AG10803 (cell line): Measurements from ENCODE around the gene SLC2A13.
A peak's percentile ranks its signal among the peaks of the same experiment; 100 is the strongest.

Experiments used
- DNase-seq: peaks from one replicate; pipeline ENCODE4 v3.0.0; 2010; ENCODE audit warnings: low read depth
- H3K4me3 ChIP-seq: 2 replicates; pipeline ENCODE4 v1.5.1; 2011; ENCODE audit warnings: mild to moderate bottlenecking, low read length, control low read depth
- TF ChIP-seq, protein P1 (sequence below): conservative IDR thresholded peaks from 2 replicates; pipeline ENCODE4 v1.5.1; 2011; ENCODE audit warnings: mild to moderate bottlenecking, low read length, control low read depth, inconsistent platforms

SLC2A13 gene

DNA sequence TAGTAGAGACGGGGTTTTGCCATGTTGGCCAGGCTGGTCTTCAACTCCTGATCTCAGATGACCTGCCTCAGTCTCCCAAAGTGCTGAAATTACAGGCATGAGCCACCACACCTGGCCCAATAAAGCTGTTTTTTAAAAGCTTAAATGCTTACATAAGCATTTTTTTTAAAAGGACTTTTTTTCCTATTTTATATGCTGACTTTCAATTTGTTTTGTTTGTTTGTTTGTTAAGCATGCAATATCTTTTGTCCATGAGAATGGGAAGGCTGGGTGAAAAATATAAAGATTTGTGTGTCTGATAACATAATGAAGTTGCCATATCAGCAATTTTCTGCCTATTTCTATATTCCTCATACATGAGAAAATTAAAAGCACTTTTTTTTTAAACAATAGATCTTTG lies 17.0 kb upstream of the SLC2A13 start:
- TF ChIP-seq, protein P1, sequence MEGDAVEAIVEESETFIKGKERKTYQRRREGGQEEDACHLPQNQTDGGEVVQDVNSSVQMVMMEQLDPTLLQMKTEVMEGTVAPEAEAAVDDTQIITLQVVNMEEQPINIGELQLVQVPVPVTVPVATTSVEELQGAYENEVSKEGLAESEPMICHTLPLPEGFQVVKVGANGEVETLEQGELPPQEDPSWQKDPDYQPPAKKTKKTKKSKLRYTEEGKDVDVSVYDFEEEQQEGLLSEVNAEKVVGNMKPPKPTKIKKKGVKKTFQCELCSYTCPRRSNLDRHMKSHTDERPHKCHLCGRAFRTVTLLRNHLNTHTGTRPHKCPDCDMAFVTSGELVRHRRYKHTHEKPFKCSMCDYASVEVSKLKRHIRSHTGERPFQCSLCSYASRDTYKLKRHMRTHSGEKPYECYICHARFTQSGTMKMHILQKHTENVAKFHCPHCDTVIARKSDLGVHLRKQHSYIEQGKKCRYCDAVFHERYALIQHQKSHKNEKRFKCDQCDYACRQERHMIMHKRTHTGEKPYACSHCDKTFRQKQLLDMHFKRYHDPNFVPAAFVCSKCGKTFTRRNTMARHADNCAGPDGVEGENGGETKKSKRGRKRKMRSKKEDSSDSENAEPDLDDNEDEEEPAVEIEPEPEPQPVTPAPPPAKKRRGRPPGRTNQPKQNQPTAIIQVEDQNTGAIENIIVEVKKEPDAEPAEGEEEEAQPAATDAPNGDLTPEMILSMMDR: no peak
- DNase-seq: no peak
- H3K4me3 ChIP-seq: no peak overlapping the region

DNA sequence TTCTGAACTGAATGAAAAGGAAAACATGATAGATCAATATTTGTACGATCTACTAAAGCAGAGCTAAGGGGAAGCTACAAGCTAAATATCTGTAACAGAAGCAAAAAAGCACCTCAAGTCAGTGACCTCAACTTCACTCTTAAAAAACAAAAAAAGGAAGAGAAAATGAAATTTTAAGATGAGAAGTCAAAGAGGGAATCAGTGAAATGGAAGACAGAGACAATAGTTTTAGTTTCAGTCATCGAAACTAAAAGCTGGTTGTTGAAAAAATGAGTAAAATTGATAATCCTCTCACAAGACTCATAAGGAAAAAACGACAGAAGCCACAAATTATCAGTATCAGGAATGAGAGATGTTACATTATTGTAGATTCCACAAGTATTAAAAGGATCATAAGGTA lies 11.9 kb upstream of the SLC2A13 start:
- TF ChIP-seq, protein P1: no peak
- H3K4me3 ChIP-seq: no peak overlapping the region
- DNase-seq: no peak

DNA sequence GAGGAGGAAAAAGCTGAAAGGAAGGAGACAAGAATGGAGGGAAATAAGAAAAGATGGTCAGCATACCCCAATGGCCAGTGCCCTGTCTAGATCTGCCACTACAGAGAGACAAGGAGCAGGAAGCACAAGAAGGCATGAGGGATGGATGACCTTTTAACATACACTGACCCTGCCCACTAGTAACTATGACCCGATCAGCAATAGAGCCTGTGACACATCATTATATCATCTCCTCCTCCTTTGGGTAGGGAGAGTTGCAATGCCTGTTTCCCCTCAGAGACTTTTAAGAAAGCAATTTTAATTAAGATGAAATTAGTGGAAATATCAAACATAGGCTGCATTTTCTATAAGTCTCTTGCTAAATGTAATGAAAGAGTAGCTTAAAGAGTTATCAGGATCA lies 4.7 kb upstream of the SLC2A13 start:
- TF ChIP-seq, protein P1: no peak

DNA sequence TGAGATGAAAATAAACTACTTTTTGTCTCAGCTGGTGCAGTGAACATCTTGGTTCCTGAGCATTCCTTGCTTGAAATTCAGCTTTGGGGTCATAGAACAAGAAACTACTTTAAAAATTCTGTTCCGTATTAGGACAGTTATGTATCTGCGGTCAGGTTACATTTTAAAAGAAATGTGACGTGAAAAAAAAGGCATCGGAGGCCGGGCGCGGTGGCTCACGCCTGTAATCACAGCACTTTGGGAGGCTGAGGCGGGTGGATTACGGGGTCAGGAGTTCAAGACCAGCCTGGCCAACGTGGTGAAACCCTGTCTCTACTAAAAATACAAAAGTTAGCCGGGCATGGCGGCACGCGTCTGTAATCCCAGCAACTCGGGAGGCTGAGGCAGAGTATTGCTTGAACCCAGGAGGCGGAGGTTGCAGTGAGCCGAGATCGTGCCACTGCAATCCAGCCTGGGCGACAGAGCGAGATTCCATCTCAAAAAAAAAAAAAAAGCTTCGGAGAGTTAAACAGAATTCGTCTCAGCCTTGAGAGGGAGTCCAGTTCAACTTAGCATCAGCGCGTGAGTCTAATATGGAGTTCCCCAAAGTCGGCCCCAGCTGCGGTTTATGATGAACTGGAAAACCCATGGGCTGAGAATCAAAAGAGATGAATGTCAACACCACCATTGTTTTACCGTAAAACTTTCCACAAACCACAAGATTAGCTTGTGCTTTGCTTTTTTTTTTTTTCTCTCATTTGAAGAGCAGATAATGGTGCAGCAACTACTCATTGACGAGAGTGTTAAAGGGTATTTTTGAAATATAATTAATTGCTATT lies 2.1 kb upstream of the SLC2A13 start:
- DNase-seq: no peak
- TF ChIP-seq, protein P1: no peak
- H3K4me3 ChIP-seq: no peak overlapping the region

More for the DNA sequence above, 4.7 kb upstream of the SLC2A13 start:
- no peak overlapping the region for H3K4me3 ChIP-seq
- no peak for DNase-seq

DNA sequence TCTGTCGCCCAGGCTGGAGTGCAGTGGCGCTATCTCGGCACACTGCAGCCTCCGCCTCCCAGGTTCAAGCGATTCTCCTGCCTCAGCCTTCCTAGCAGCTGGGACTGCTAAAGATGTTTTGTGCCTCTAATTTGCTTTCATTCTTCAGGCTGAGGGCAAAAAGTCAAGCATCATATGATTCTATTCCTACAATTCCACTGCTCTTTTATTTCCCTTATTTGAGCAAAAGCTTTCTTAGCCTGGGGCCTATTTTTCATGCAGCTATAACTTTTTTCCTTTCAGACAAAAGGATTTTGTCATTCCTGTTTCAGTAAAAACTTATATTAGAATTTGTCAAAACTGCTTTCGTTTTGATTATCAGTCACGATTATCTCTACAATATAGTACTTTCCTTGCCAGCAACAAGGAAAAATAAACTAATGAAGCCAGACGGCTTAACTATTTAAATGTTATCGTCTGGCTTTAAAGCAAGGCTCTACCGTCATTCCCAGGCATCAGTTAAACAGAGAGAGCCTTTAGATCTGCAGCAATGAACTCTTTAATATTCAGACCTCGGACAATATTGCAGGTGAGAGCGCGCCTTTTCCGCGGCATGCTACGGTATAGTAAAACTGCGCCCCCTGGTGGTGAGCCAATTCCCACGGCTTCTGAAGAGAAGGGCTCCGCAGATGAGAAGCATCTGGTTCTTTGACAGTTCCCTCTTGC lies 1.4 kb upstream of the SLC2A13 start:
- TF ChIP-seq, protein P1: peak; percentile 92
- DNase-seq: peak; percentile 68
- peak overlapping the region; percentile 56 for H3K4me3 ChIP-seq

DNA sequence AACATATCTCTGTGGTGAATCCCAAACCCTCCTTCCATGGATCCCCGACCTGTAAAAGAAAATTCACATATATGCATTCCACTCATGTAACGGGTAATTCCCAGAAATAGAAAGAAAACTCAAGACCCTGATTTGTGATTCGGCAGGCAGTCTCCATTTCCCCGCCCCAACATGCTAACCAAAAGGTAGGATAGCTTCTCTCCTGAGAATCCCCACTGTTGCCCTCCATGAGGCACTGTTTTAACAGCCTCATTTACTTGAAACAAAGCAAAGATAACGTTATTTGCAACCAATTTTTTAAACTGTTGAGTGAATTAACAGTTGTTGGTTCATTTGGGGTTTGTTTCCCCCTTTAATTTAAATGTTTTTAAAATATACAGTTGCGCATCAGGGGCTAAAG lies 774 bp upstream of the SLC2A13 start:
- no peak overlapping the region for H3K4me3 ChIP-seq
- TF ChIP-seq, protein P1: no peak
- no peak for DNase-seq

DNA sequence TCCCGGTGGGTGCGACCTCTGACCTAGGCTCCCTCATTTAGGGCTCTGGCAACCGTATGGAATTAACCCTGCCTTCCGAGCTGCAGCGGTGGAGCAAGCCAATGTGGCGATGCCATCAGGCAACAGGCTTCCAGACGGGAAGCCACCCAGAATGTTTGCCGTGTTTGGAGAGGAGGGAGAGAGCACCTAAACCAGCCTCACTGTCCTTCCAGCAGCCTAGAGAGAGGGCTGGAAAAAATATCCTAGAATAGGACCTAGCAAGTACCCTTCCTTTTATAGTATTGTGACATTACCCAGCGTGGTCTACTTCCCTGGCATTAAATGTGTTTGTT lies 287 bp upstream of the SLC2A13 start:
- no peak for DNase-seq
- peak overlapping the region; percentile 60 for H3K4me3 ChIP-seq

More for the DNA sequence above, 287 bp upstream of the SLC2A13 start:
- TF ChIP-seq, protein P1: no peak
